ENCODE data around the gene MICALL1. TPM values are rescaled to one million over a fixed set of nuclear protein-coding genes. Genes with fewer than 3 reads are reported as not detected.
"Not testable (repeated sequence)": the region's sequence is repeated elsewhere in the genome, so short reads cannot be mapped to it uniquely, and the experiment has no call there.

MICALL1 gene
- total RNA-seq, 1 donor = 10.7 TPM

DNA sequence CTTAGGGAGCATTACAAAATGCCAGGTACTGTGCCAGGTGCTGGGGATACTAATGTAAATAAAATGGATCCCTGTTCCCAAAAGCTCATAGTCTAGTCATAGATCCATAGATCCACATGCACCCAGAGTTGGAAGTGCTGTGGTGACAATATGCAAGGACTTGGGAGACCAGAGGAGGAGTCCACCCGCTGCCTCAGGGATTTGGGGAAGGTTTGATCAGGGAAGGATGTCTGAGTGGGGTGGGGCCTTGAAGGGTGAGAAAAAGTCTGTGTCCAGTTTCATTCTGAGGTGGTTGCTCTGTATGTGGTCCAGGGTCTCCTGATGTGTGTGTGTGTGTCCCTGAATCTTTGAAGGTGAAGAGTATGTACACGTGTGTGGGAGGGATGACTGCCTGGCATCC is 69.1 kb downstream of the MICALL1 start:
- Histone ChIP-seq H3K9me3 (ENCODE audit: low read depth, low read length) (no peaks in the 10 kb centered on the region), H3K4me1 (ENCODE audit: insufficient read depth, low read length) (no peaks in the 10 kb centered on the region), H3K27me3 (ENCODE audit: insufficient read depth, low read length) (no peaks in the 10 kb centered on the region), H3K4me3 (ENCODE audit: low read length) (no peak overlapping the region)

DNA sequence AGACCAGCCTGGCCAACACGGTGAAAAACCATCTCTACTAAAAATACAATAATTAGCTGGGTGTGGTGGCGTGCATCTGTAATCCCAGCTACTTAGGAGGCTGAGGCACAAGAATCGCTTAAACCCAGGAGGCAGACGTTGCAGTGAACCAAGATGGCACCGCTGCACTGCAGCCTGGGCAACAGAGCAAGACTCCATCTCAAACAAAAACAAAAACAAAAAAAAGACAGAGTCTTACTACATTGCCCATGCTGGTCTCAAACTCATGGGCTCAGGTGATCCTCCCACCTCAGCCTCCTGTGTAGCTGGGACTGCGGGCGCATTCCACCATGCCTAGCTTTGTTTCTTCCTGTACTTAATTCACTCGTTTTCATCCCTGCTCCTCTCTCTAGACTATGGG is 69.9 kb downstream of the MICALL1 start:
- not testable (repeated sequence) for H3K4me1 ChIP-seq (ENCODE audit: insufficient read depth, low read length); H3K27me3 ChIP-seq (ENCODE audit: insufficient read depth, low read length); H3K4me3 ChIP-seq (ENCODE audit: low read length); H3K9me3 ChIP-seq (ENCODE audit: low read depth, low read length)

- no peak overlapping the region for H3K4me3 ChIP-seq (ENCODE audit: low read length)
- no peaks in the 10 kb centered on the region for H3K27me3 ChIP-seq (ENCODE audit: insufficient read depth, low read length)
- no peaks in the 10 kb centered on the region for H3K4me1 ChIP-seq (ENCODE audit: insufficient read depth, low read length)
- H3K9me3 ChIP-seq (ENCODE audit: low read depth, low read length) = no peaks in the 10 kb centered on the region
Observed at GRCh38 chr22:37976547-37976946, 70.5 kb downstream of the MICALL1 start.

DNA sequence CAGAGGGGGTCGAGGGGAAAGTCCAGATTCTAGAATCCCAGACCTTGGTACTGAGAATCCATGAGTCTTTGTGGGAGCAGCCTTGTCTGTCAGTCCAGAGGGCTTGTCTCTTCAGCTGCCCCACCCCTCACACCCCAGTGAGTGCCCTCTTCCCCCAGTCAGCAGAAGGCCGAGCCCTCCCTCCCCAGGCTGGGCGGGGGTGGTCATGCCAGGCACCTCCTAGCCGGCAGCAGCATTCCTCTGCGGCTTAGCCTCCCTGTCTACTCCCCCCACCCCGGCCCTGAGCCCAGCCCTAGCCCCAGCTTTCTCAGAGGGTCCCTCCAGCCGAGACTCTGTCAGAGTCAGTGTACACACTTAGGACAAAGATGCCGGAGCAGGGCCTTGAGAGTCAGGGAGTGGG is 73.7 kb downstream of the MICALL1 start:
- Histone ChIP-seq H3K9me3 (ENCODE audit: low read depth, low read length) (no peaks in the 10 kb centered on the region), H3K4me1 (ENCODE audit: insufficient read depth, low read length) (no peaks in the 10 kb centered on the region), H3K4me3 (ENCODE audit: low read length) (no peak overlapping the region), H3K27me3 (ENCODE audit: insufficient read depth, low read length) (no peaks in the 10 kb centered on the region)

- H3K4me3 ChIP-seq (ENCODE audit: low read length) = no peak overlapping the region
- no peaks in the 10 kb centered on the region for H3K27me3 ChIP-seq (ENCODE audit: insufficient read depth, low read length)
- no peaks in the 10 kb centered on the region for H3K9me3 ChIP-seq (ENCODE audit: low read depth, low read length)
- no peaks in the 10 kb centered on the region for H3K4me1 ChIP-seq (ENCODE audit: insufficient read depth, low read length)
Observed at GRCh38 chr22:37981282-37982011, 75.3 kb downstream of the MICALL1 start.

DNA sequence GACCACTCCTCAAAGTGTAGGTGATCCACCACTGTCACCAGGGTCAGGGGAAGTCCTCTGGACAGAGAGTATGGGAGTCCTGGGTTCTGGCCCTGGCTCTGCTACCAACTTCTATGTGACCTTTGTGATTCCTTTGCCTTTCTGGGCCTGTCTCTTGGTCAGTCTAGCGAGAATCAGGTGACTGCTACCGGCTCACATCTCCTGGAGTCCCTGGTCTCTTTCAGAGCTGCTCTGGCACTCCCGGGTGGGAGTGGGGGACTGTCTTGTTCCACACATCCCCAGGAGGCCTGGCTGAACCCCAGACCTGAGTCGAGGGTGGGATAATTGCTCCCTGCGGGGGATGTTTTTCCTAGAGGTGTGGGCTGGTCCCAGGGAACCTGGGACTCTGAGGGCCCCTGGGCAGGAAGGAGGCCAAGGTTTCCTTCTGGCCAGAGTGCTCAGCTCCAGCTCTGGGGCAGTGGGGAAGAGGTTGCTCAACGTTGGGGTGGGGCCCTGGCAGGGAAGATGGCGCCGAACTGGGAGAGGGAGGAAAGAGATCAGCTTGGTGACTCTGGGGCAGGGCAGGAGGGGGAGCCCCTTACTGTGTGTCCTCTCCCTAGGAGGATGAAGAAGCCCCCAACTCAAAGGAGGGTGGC is 76.2 kb downstream of the MICALL1 start:
- Histone ChIP-seq H3K27me3 (ENCODE audit: insufficient read depth, low read length) (no peaks in the 10 kb centered on the region), H3K9me3 (ENCODE audit: low read depth, low read length) (no peaks in the 10 kb centered on the region), H3K4me1 (ENCODE audit: insufficient read depth, low read length) (no peaks in the 10 kb centered on the region), H3K4me3 (ENCODE audit: low read length) (no peak overlapping the region)

DNA sequence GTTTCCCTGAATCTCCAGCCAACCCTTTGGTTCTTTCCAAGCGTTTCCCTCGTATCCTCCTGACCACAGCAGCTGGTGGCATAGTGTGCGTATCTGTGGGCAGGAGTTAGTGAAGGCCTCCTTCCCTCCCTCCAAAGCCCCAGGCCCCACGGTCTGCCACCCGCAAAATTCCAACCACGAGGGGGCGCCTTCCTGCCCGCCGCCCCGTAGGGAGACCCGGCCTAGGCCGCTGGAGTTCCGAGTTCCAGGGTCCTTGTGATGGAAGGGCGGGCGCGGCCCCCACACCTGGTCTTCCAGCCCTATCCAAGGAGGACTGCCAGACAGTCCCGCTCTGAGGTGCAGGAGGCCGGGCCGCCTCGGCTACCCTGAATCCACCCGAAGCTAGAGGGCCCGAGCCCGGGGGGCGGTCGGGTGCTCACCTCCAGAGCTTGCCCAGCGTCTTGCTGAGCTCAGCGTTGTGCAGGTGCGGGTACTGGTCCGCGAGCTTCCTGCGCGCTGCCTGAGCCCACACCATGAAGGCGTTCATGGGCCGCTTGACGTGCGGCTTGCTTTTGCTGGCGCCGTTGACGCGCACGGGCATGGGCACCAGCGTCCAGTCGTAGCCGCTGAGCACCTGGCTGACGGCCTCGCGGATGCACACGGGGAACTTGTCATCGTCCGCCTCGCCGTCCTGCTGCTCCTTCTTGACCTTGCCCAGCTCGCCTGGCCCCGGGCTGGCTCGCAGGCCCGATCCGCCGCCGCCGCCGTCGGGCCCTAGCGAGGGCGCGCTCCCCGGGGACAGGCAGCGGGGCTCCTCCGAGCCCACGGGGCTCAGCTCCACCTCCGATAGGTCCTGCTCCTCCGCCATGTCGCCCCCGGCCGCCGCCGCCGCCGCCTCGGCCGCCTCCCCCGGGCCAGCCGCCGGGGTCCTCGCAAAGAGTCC is 77.1 kb downstream of the MICALL1 start:
- Histone ChIP-seq H3K27me3 (ENCODE audit: insufficient read depth, low read length) (no peaks in the 10 kb centered on the region), H3K4me1 (ENCODE audit: insufficient read depth, low read length) (no peaks in the 10 kb centered on the region), H3K4me3 (ENCODE audit: low read length) (no peak overlapping the region), H3K9me3 (ENCODE audit: low read depth, low read length) (no peaks in the 10 kb centered on the region)

- no peaks in the 10 kb centered on the region for H3K27me3 ChIP-seq (ENCODE audit: insufficient read depth, low read length)
- no peaks in the 10 kb centered on the region for H3K9me3 ChIP-seq (ENCODE audit: low read depth, low read length)
- no peak within 1 kb of the TSS for H3K4me3 ChIP-seq (ENCODE audit: low read length)
- H3K4me1 ChIP-seq (ENCODE audit: insufficient read depth, low read length) = no peaks in the 10 kb centered on the region
Observed at GRCh38 chr22:37983860-37984791, 78.0 kb downstream of the MICALL1 start, which contains the start of gene SOX10. TSS of gene SOX10 (minus strand) at chr22:37984555. CDS start at chr22:37983784, 771 bp downstream.

DNA sequence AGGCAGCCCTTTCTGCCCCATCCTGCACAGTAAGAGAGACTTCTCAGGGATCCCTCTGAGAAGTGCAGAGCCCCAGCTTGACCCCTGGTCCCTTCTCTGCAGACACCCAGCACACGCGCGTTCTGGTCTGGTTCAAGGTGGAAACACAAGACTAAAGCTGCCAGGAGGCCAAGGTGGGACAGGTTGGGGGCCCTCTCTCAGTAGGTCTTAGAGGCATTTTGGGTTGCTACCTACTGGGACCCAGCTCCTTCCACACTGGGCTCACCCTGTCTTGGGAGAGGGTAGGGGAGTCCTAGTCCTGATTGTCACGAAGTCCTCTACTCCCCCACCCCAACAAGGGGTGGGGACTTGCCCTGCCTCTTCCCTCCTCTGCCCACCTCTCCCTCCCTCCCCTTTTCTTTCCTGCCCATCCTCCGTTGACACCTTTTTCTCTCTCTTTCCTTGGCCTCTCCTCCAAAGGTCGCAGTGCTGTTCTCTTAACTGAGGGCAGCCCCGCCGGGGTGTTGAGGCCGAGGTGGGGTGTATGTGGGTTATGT is 79.0 kb downstream of the MICALL1 start:
- no peak overlapping the region for H3K4me3 ChIP-seq (ENCODE audit: low read length)
- H3K4me1 ChIP-seq (ENCODE audit: insufficient read depth, low read length) = no peaks in the 10 kb centered on the region
- H3K27me3 ChIP-seq (ENCODE audit: insufficient read depth, low read length) = no peaks in the 10 kb centered on the region
- H3K9me3 ChIP-seq (ENCODE audit: low read depth, low read length) = no peaks in the 10 kb centered on the region

DNA sequence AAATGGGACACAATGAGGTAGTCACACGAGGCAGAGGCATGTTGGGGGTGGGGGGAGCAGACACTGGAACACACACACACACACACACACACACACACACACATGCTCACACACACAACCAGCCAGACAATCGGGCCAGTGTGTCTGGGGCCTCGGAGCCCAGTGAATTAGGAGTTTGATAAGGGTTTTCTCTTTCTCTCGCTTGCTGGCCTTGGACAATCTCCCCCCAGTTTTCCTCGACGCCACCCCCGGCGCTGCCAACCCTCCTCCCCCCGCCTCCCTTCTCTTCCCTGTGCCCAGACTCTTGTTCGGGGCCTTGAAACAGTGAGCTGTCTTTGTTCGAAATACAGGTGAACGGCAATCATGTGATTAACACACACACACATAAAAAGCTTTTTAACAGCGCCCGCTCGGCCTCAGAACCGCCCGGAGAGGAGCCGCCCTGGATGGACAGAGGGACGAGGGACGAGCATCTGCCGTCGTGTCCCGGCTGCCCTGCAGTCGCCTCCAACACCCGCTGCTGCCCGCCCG is 79.7 kb downstream of the MICALL1 start:
- Histone ChIP-seq H3K9me3 (ENCODE audit: low read depth, low read length) (no peaks in the 10 kb centered on the region), H3K27me3 (ENCODE audit: insufficient read depth, low read length) (no peaks in the 10 kb centered on the region), H3K4me3 (ENCODE audit: low read length) (no peak overlapping the region), H3K4me1 (ENCODE audit: insufficient read depth, low read length) (no peaks in the 10 kb centered on the region)

DNA sequence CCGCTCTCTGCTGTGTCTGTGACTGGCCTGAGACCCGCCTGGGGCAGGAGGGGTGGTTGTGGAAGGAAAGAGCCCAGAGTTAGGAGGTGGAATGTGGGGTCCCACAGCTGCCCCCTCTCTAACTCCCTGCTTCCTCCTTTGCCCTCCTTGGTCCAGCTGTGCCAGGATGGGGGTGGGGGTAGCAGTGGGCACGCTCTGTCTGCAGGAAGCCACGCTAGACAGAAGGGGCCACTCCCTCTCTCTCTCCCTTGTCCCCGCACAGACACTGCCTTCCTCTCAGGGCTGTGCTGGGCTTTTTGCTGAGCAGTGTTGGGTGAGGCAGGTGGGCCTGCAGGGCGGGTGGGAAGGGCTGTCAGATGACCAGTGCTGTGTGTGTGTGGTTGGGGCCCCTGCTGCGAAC is 80.3 kb downstream of the MICALL1 start:
- H3K9me3 ChIP-seq (ENCODE audit: low read depth, low read length) = no peaks in the 10 kb centered on the region
- H3K4me3 ChIP-seq (ENCODE audit: low read length) = no peak overlapping the region
- H3K4me1 ChIP-seq (ENCODE audit: insufficient read depth, low read length) = no peaks in the 10 kb centered on the region
- no peaks in the 10 kb centered on the region for H3K27me3 ChIP-seq (ENCODE audit: insufficient read depth, low read length)

DNA sequence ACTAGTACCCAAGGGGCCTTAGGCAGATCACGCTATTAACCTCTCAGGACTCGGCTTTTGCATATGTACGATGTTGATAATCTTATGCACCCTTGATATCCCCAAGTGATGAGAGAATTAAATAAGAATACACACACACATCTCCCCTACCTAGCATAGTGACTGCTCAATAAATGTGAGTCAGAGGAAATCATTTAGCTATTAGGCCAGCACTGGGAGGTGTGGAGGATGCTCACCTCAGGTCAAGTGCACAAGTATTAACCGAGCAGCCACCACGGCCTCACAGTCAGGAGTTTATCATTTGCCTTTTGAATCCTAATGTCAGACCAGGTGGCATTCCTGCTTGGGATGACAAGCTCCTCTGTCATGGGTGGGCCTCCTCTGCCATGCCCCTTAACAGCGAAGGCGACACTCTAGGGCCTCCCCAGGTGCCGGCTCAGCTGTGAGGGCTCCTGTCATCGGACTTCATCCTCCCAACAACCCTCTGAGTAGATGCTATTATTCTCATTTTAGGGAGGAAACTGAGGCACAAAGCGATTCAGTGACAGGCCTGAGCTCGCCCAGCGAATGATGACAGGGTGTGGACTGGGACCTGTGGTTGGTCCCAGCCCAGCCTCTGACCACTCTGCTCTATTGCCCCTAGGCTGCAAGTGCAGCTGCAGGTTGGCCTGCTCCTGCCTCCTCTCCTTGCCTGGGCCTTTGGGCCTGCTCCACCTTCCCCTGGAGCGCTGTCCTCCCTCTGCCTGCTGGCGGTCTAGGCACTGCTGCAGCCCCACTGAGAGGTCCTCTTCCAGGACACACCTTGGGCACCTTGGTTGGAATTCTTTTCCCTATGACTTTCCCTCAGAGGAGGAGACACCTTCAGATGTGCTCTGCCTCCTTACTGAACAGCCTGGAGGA is 83.3 kb downstream of the MICALL1 start:
- Histone ChIP-seq H3K4me3 (ENCODE audit: low read length) (no peak overlapping the region), H3K4me1 (ENCODE audit: insufficient read depth, low read length) (no peaks in the 10 kb centered on the region), H3K9me3 (ENCODE audit: low read depth, low read length) (no peaks in the 10 kb centered on the region), H3K27me3 (ENCODE audit: insufficient read depth, low read length) (no peaks in the 10 kb centered on the region)

DNA sequence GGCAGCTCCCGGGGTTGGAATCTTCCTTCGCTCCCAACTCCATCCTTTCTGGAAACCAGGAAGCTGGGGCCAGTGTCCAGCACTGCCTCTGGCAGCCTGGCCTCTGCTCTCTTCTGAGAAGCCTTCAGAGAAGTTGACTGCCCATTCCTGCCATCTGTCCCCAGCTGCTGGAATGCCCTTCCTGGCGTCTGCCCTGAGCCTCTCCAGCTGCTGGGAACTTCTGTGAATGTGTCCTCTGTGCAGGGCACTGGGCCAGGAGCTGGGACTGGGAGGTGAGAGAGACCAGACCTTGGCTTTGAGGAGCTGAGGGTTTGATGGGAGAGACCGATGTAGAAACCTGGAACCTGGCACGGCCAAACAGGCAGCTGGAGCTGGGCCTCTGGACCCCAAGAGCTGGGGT is 84.2 kb downstream of the MICALL1 start:
- Histone ChIP-seq H3K27me3 (ENCODE audit: insufficient read depth, low read length) (no peaks in the 10 kb centered on the region), H3K4me1 (ENCODE audit: insufficient read depth, low read length) (peaks cover 8% of the 10 kb centered on the region), H3K9me3 (ENCODE audit: low read depth, low read length) (no peaks in the 10 kb centered on the region), H3K4me3 (ENCODE audit: low read length) (no peak overlapping the region)
